Right lobe of liver (tissue), 4 donors: Measurements from ENCODE around the gene LCN10.

ENCODE experiments used
- CTCF ChIP-seq, 4 donors: fragments of 200-600 bp in 3 of 4; fragments of 450-650 bp in 1 of 4; IDR thresholded peaks; one replicate each; pipeline versions ENCODE4 v1.5.1 to v1.8.0; 2016 to 2022; ENCODE audit warnings: antibody characterized with exemption in 4 of 4, mild to moderate bottlenecking in 2 of 4
- POLR2A ChIP-seq: fragments of 450-650 bp; IDR thresholded peaks from one replicate; pipeline ENCODE4 v1.6.1; 2017; ENCODE audit warnings: antibody characterized with exemption, mild to moderate bottlenecking
- donor health status: DM: no; HTN: no; CAD: no.
- donor health status: DM: no; HTN: no; CAD: no.
- donor health status: DM: no; HTN: yes; CAD: no.

GRCh38 chr9:136695955-136696354 is 46.8 kb downstream of the LCN10 start:
- TF ChIP-seq CTCF (IDR thresholded peaks at IDR 0.05) (no peak), POLR2A (no peak)
